K562 (cell line): ENCODE data around the gene CCND3. TPM values are rescaled to one million over a fixed set of nuclear protein-coding genes. Genes with fewer than 3 reads are reported as not detected.

ENCODE experiments used
- ATAC-seq: fragments of 200-7000 bp; cut with Tn5 transposase; 3 replicates; pipeline ENCODE4 v1.9.1; 2020; ENCODE audit warnings: moderate library complexity
- BruUV-seq: library from RNA; stranded (reverse); fragments of 400-500 nt; replicated peaks from 2 replicates; lab custom pipeline; 2021; lab: Mats Ljungman, UMichigan
- CTCF ChIA-PET: fragments of 300-600 bp; formaldehyde crosslinking; extraction: SDS; loops from one replicate; lab custom pipeline; 2021; ENCODE audit warnings: low intra/inter-chr PET ratio; lab: Yijun Ruan, JAX
- POLR2A ChIA-PET: fragments of 300-600, 350-650 bp; sonication (Branson Sonifier 250); formaldehyde crosslinking; extraction: SDS; loops from one replicate; lab custom pipeline; 2021; ENCODE audit warnings: antibody characterized with exemption, inconsistent platforms; lab: Yijun Ruan, JAX
- DNase-seq, 4 experiments: peaks; one replicate each; pipeline versions ENCODE4 v3.0.0 to v3.0.0-alpha.2; 2011 to 2018; ENCODE audit warnings: low spot score in 3 of 4, mixed read lengths in 3 of 4; ENCODE audit errors: extremely low read depth in 1 of 4
- FAIRE-seq: peaks from 2 replicates; lab custom pipeline; 2011; peaks lifted over from hg19 to GRCh38; lab: Jason Lieb, UNC
- H2AFZ ChIP-seq: 2 replicates; pipeline ENCODE4 v1.6.0; 2011; ENCODE audit warnings: low read depth, low read length, control low read depth, inconsistent platforms
- H3K27ac ChIP-seq: fragments of 200-600 bp; 3 replicates; pipeline ENCODE4 v1.8.0; 2011; ENCODE audit warnings: low read depth, mild to moderate bottlenecking, control low read depth, inconsistent platforms, low read length, moderate library complexity, mixed read lengths; ENCODE audit errors: extremely low read depth
- H3K27me3 ChIP-seq, 2 experiments: fragments of 300-600 bp in 1 of 2; 2 replicates in 1 of 2; 3 replicates in 1 of 2; pipeline versions ENCODE4 v1.6.0 to v1.8.0; 2011; ENCODE audit warnings: inconsistent platforms in 2 of 2, low read length in 2 of 2, mild to moderate bottlenecking in 1 of 2, mixed read lengths in 1 of 2, moderate library complexity in 1 of 2; ENCODE audit not compliant: control insufficient read depth in 2 of 2, insufficient read depth in 2 of 2
- H3K36me3 ChIP-seq: fragments of 300-600 bp; 3 replicates; pipeline ENCODE4 v1.8.0; 2011; ENCODE audit warnings: mild to moderate bottlenecking, low read length, inconsistent platforms; ENCODE audit not compliant: control insufficient read depth, insufficient read depth
- H3K4me1 ChIP-seq, 2 experiments: fragments of 200-600 bp in 1 of 2; replicated peaks in 1 of 2; 2 replicates in 1 of 2; 3 replicates in 1 of 2; pipeline versions ENCODE4 v1.5.1 to v1.8.0; 2011; ENCODE audit warnings: inconsistent platforms in 2 of 2, low read length in 2 of 2, mild to moderate bottlenecking in 1 of 2, mixed read lengths in 1 of 2, moderate library complexity in 1 of 2; ENCODE audit not compliant: control insufficient read depth in 2 of 2, insufficient read depth in 2 of 2
- H3K4me2 ChIP-seq: 2 replicates; pipeline ENCODE4 v1.6.1; 2011; ENCODE audit warnings: low read length, control low read depth, inconsistent platforms, mixed read lengths; ENCODE audit not compliant: insufficient read depth
- H3K4me3 ChIP-seq: fragments of 200-600 bp; sonication (generic), shearing (Covaris generic); 2 replicates; pipeline ENCODE4 v1.5.1; 2016; ENCODE audit warnings: control low read depth, inconsistent platforms
- H3K79me2 ChIP-seq: fragments of 200-600 bp; 3 replicates; pipeline ENCODE4 v1.8.0; 2011; ENCODE audit warnings: low read length, inconsistent platforms; ENCODE audit not compliant: control insufficient read depth, insufficient read depth
- H3K9ac ChIP-seq, 2 experiments: 2 replicates each; pipeline versions ENCODE4 v1.6.0 to v1.6.1; 2011; ENCODE audit warnings: low read depth in 2 of 2, low read length in 2 of 2, control low read depth in 1 of 2, inconsistent platforms in 1 of 2, mild to moderate bottlenecking in 1 of 2, mixed read lengths in 1 of 2; ENCODE audit not compliant: insufficient read depth in 1 of 2
- H3K9me1 ChIP-seq: one replicate; pipeline ENCODE4 v1.6.0; 2011; ENCODE audit warnings: inconsistent platforms, mild to moderate bottlenecking, low read length, moderate library complexity; ENCODE audit not compliant: control insufficient read depth, insufficient read depth
- H3K9me3 ChIP-seq: replicated peaks from 2 replicates; pipeline ENCODE4 v1.5.1; 2011; ENCODE audit warnings: low read depth, low read length, inconsistent platforms; ENCODE audit not compliant: control insufficient read depth, insufficient read depth
- H4K20me1 ChIP-seq: replicated peaks from 2 replicates; pipeline ENCODE4 v1.6.1; 2011; ENCODE audit warnings: low read length, inconsistent platforms, mixed read lengths; ENCODE audit not compliant: control insufficient read depth, insufficient read depth
- BMI1 ChIP-seq: fragments of 150-350 bp; IDR thresholded peaks from 2 replicates; pipeline ENCODE4 v1.6.1; 2014; ENCODE audit warnings: low read length
- CXXC5 ChIP-seq: fragments of 250-450 bp; sonication (Bioruptor Pico); IDR thresholded peaks from 2 replicates; pipeline ENCODE4 v1.8.0; 2022; ENCODE audit warnings: inconsistent platforms, mild to moderate bottlenecking, moderate library complexity
- ETS2 ChIP-seq: IDR thresholded peaks from 2 replicates; pipeline ENCODE4 v1.6.1; 2016; ENCODE audit warnings: borderline replicate concordance, missing genetic modification characterization, mild to moderate bottlenecking, moderate library complexity, missing compliant biosample characterization; ENCODE audit not compliant: poor library complexity, severe bottlenecking
- GABPB1 ChIP-seq: sonication (generic); formaldehyde crosslinking; IDR thresholded peaks from 2 replicates; pipeline ENCODE4 v1.8.0; 2022; ENCODE audit warnings: mild to moderate bottlenecking, missing genetic modification reagents
- GATAD2B ChIP-seq: fragments of 450-650 bp; IDR thresholded peaks from 2 replicates; pipeline ENCODE4 v1.6.1; 2017; ENCODE audit warnings: mild to moderate bottlenecking, borderline replicate concordance
- MAFK ChIP-seq: IDR thresholded peaks from 2 replicates; pipeline ENCODE4 v1.6.1; 2011; ENCODE audit warnings: low read length, improper control_type of control experiment
- MCM5 ChIP-seq: fragments of 450-650 bp; IDR thresholded peaks from 2 replicates; pipeline ENCODE4 v1.6.1; 2016; ENCODE audit warnings: low read depth
- MTA3 ChIP-seq: fragments of 450-650 bp; formaldehyde crosslinking; IDR thresholded peaks from 2 replicates; pipeline ENCODE4 v1.6.1; 2017; ENCODE audit warnings: mild to moderate bottlenecking, borderline replicate concordance
- NFATC3 ChIP-seq: fragments of 450-650 bp; IDR thresholded peaks from 2 replicates; pipeline ENCODE4 v1.6.1; 2017; ENCODE audit warnings: mild to moderate bottlenecking
- PHF20 ChIP-seq: fragments of 450-650 bp; IDR thresholded peaks from 2 replicates; pipeline ENCODE4 v1.6.1; 2018; ENCODE audit not compliant: partially characterized antibody
- POLR2G ChIP-seq: fragments of 200-400 bp; formaldehyde crosslinking; IDR thresholded peaks from 2 replicates; pipeline ENCODE4 v1.6.1; 2017; ENCODE audit warnings: low read depth, mild to moderate bottlenecking, antibody characterized with exemption, low read length, moderate library complexity
- PTBP1 ChIP-seq: fragments of 200-400 bp; formaldehyde crosslinking; IDR thresholded peaks from 2 replicates; pipeline ENCODE4 v1.6.1; 2017; ENCODE audit warnings: low read depth, low read length
- RAD21 ChIP-seq, 2 experiments: fragments of 250-450 bp in 1 of 2; fragments of 450-650 bp in 1 of 2; sonication (Bioruptor Pico) in 1 of 2; formaldehyde crosslinking in 1 of 2; IDR thresholded peaks in 1 of 2; conservative IDR thresholded peaks in 1 of 2; 2 replicates each; pipeline versions ENCODE4 v1.4.0 to v1.8.0; 2020 to 2022; ENCODE audit warnings: mild to moderate bottlenecking in 2 of 2, moderate library complexity in 1 of 2
- SRF ChIP-seq, 2 experiments: fragments of 250-450, 450-650 bp in 1 of 2; sonication (Bioruptor Pico) in 1 of 2; sonication (generic) in 1 of 2; formaldehyde crosslinking; IDR thresholded peaks; 2 replicates each; pipeline versions ENCODE4 v1.5.0 to v1.5.1; 2020 to 2022; ENCODE audit warnings: mild to moderate bottlenecking in 1 of 2, missing genetic modification reagents in 1 of 2
- ZBTB26 ChIP-seq: fragments of 450-650 bp; formaldehyde crosslinking; IDR thresholded peaks from 2 replicates; pipeline ENCODE4 v1.4.0; 2022; ENCODE audit warnings: missing genetic modification characterization
- ZKSCAN8 ChIP-seq: fragments of 200-800 bp; sonication (Bioruptor generic); IDR thresholded peaks from 2 replicates; pipeline ENCODE4 v1.6.1; 2016; ENCODE audit warnings: missing genetic modification characterization, missing compliant biosample characterization
- ZNF57 ChIP-seq: fragments of 450-650 bp; formaldehyde crosslinking; IDR thresholded peaks from 2 replicates; pipeline ENCODE4 v1.4.0; 2020; ENCODE audit warnings: mild to moderate bottlenecking, moderate library complexity
- ZNF589 ChIP-seq: fragments of 200-800 bp; sonication (Bioruptor generic); IDR thresholded peaks from 2 replicates; pipeline ENCODE4 v1.6.1; 2016; ENCODE audit warnings: low read depth, missing genetic modification characterization, missing compliant biosample characterization
- WGBS: fragments of 100-300 bp; shearing (Covaris generic); methylation state at CpG from one replicate; pipeline ENCODE4 v1.1.6; 2016; ENCODE audit warnings: low coverage, mixed read lengths; ENCODE audit not compliant: insufficient coverage; ENCODE audit errors: missing lambda C conversion rate; 5-methylcytosine and 5-hydroxymethylcytosine counted together
- in situ Hi-C: fragments of 300-500 bp; cut with MboI; formaldehyde crosslinking; loops from 4 replicates; pipeline ENCODE4 v1.15.0; 2018; ENCODE audit warnings: inconsistent platforms, mixed read lengths
- intact Hi-C: fragments of 100-400 bp; cut with micrococcal nuclease; formaldehyde crosslinking; loops from 2 replicates; pipeline ENCODE4 v1.14.2; 2022
- polyA plus RNA-seq, 8 experiments: library from polyadenylated mRNA; depleted of rRNA in 4 of 8; stranded (reverse) in 5 of 8; unstranded in 3 of 8; fragments of >200 nt; fragmentation: Nextera tagmentation in 2 of 8; fragmentation: Illumina TruSeq in 1 of 8; extraction: Ambion mirVana in 2 of 8; extraction: Trizol in 1 of 8; gene quantifications; 2 replicates each; pipeline versions ENCODE4 v1.2.1 to v1.2.3, GENCODE V29; 2011 to 2014; ENCODE audit warnings: inconsistent platforms in 1 of 8, missing spikeins in 1 of 8
- total RNA-seq, 7 experiments: library from RNA; depleted of rRNA in 6 of 7; stranded (reverse); fragments of >200 nt in 6 of 7; fragmentation: Illumina TruSeq in 2 of 7; extraction: Trizol in 2 of 7; gene quantifications; 2 replicates each; pipeline versions ENCODE4 v1.2.1 to v1.2.3, GENCODE V29; 2011 to 2021; ENCODE audit warnings: low replicate concordance in 1 of 7
- TF ChIP-seq, protein P1 (sequence below): fragments of 450-650 bp; formaldehyde crosslinking; IDR thresholded peaks from 2 replicates; pipeline ENCODE4 v1.4.0; 2020; ENCODE audit warnings: mild to moderate bottlenecking, mixed read lengths

Gene CCND3
- total and polyA plus RNA-seq, 9 of the 15 experiments (the other 6 are each of a cell fraction or from before 2014, with no cell fraction given) = 21.5 to 204 (median 97.4) TPM

DNA sequence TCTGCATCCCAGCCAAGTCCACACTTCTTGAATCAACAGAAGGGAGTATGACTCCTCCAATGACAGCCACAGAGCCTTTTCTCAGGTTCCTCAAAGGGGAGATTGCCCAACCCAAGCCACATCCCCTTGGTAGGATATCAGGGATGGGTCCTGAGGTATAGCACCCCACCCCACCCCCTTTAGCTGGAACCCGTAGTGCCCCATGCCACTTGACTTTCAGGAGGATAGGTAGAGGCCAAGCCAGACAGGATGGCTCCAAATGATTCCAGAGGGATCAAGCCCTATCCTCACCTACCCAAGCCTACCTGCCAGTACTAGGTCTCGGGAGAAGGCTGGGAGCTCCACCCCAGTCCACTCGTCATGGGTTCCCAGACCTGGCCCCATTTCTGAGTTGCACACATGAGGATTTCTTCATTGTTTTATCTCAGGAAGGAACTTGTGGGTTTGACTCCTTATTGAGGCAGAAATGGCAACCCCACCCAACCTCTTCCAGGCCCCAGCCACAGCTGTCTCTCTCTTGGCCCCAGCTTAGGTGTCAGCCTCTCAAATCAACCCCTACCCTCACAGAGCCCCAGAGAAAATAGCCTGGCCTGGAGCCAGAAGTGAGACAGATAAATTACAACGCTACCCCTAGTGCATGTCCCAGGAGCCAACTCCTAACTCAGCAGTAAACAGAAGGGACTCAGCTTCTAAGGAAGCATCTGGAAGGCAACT is 3.6 kb downstream of the CCND3 start:
- Histone ChIP-seq H3K79me2 (peaks cover 83% of the 10 kb centered on the region), H4K20me1 (peaks cover 18% of the 10 kb centered on the region), H3K9me3 (no peaks in the 10 kb centered on the region), H3K9me1 (no peaks in the 10 kb centered on the region), H3K4me2 (peak overlapping the region; percentile 90), H3K27me3 (no peaks in the 10 kb centered on the region), H3K27ac (peak overlapping the region; percentile 72), H3K9ac (peak overlapping the region; percentile 46 to 84; a peak in 3 of 4 replicates), H2AFZ (no peak overlapping the region), H3K4me3 (peak overlapping the region; percentile 81; the same call in 1 of the 2 replicates), H3K4me1 (peaks cover 58 to 69% of the 10 kb centered on the region in 2 experiments), H3K36me3 (peaks cover 69% of the 10 kb centered on the region)
- POLR2A ChIA-PET = interaction anchor here (0.6 to 13.7 kb wide), 13 partner anchors 8 to 1576 kb away, joined by 3 to 166 read pairs (median 6); partner anchors contain the start of genes BYSL, MED20 and TAF8
- 27% methylated on average over 4 of the region's 4 CpGs for WGBS
- ATAC-seq (peak; percentile 0; the same call in 2 of the 3 replicates), DNase-seq (peak in 2 of 4 experiments; percentile 75 to 90), FAIRE-seq (peak; percentile 75)
- CTCF ChIA-PET = interaction anchor here (0.9 to 3.2 kb wide), 3 partner anchors 91 to 137 kb away, joined by 4 to 33 read pairs (median 5); no protein-coding TSS in a partner anchor
- in situ Hi-C loops (loop anchor here (5.0 kb wide), 1 partner anchor 104 kb away; no protein-coding TSS in a partner anchor), intact Hi-C loops (loop anchor here (2.0 to 10.0 kb wide), 4 partner anchors 93 to 279 kb away; partner anchors contain the start of genes GUCA1B, MRPS10 and TOMM6)
- no TSS peak for BruUV-seq
- TF ChIP-seq GATAD2B = no peak
- TF ChIP-seq CXXC5 (CRISPR knock-in tag) = 0 out of 2 replicates have a peak, but pooled peaks have one; percentile 7
- TF ChIP-seq ZBTB26 (CRISPR knock-in tag) = no peak
- 0 out of 2 replicates have a peak, but pooled peaks have one; percentile 24 for TF ChIP-seq MTA3
- TF ChIP-seq MAFK = no peak
- TF ChIP-seq SRF (CRISPR knock-in tag; IDR thresholded peaks at IDR 0.05) = peak in 1 of 2 experiments; percentile 43; a peak in 1 of 4 replicates
- TF ChIP-seq NFATC3 = no peak
- no peak for TF ChIP-seq ETS2 (tag)
- TF ChIP-seq ZNF589 (CRISPR knock-in tag) = no peak
- TF ChIP-seq, protein P1, sequence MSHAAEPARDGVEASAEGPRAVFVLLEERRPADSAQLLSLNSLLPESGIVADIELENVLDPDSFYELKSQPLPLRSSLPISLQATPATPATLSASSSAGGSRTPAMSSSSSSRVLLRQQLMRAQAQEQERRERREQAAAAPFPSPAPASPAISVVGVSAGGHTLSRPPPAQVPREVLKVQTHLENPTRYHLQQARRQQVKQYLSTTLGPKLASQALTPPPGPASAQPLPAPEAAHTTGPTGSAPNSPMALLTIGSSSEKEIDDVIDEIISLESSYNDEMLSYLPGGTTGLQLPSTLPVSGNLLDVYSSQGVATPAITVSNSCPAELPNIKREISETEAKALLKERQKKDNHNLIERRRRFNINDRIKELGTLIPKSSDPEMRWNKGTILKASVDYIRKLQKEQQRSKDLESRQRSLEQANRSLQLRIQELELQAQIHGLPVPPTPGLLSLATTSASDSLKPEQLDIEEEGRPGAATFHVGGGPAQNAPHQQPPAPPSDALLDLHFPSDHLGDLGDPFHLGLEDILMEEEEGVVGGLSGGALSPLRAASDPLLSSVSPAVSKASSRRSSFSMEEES (CRISPR knock-in tag) = no peak
- no peak for TF ChIP-seq PHF20
- TF ChIP-seq POLR2G = no peak
- TF ChIP-seq BMI1 = no peak
- peak in 1 of 2 experiments; percentile 6; a peak in 1 of 4 replicates for TF ChIP-seq RAD21 (CRISPR knock-in tag; conservative IDR thresholded peaks at IDR 0.05 in 1 of 2, IDR thresholded peaks at IDR 0.05 in 1 of 2)
- no peak for TF ChIP-seq MCM5
- no peak for TF ChIP-seq PTBP1
- TF ChIP-seq ZKSCAN8 (CRISPR knock-in tag) = no peak
- peak; percentile 22; the same call in 1 of the 2 replicates for TF ChIP-seq GABPB1
- TF ChIP-seq ZNF57 (CRISPR knock-in tag) = 0 out of 2 replicates have a peak, but pooled peaks have one; percentile 5
